LNCaP clone FGC (cell line): ENCODE measurements around the gene RFC3.

Experiments used
- DNase-seq: peaks from one replicate; pipeline ENCODE4 v3.0.0-alpha.2; 2011; ENCODE audit warnings: low read depth
- H3K4me3 ChIP-seq: 2 replicates; pipeline ENCODE4 v1.5.1; 2011; ENCODE audit warnings: mild to moderate bottlenecking, low read depth, low read length, control low read depth
- CTCF ChIP-seq: IDR thresholded peaks from 2 replicates; pipeline ENCODE4 v1.5.1; 2012; ENCODE audit warnings: mild to moderate bottlenecking; ENCODE audit not compliant: control insufficient read depth, insufficient read depth; ENCODE audit errors: extremely low read depth

The RFC3 gene

GRCh38 chr13:33784738-33785137 lies 33.2 kb upstream of the RFC3 start:
- TF ChIP-seq CTCF: no peak
- H3K4me3 ChIP-seq: no peak overlapping the region
- DNase-seq: no peak

DNA sequence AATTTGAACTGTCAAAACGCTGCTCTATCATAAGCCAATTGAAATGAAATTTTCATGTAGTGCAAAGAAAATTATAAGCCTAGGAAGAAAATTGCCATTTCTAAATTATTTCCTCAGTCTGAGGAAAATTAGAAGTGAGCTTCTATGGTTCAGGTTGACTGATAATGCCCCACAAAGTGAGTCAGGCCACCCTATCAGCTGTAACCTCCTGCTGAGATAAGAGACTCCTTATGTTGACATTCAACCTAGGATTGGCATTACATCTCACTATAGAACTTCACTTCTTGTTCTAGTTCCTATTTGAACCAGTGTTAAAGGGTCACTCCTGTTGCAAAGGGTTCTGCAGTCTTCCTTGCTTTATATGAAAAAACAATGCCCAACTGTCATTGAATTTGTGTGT lies 32.6 kb upstream of the RFC3 start:
- TF ChIP-seq CTCF: no peak
- no peak overlapping the region for H3K4me3 ChIP-seq
- DNase-seq: no peak

DNA sequence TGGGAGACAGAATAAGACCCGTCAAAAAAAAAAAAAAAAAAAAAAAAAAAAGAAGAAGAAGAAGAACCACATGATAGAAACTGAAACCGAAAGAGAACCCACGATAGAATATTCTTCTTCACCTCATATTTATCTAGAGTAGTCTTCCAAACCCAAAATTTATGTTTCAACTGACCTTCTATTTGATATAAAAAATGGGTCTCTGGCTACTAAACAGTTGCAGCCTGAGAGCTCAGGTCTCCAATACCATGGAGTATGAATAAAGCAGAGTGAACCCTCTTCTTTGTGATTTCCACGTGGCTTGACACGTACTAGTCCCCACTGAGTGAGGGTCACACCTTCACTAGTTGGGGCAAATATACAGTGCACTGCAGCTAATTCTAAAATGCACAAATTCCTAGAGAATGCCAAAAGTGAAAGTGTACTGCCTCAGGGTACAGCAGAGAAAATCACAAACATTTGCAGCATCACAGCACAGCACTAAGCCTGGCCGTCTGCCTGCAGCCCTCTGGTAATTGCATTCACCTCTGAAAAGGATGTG lies 30.8 kb upstream of the RFC3 start:
- TF ChIP-seq CTCF: no peak
- no peak for DNase-seq
- no peak overlapping the region for H3K4me3 ChIP-seq

GRCh38 chr13:33789066-33789606 lies 28.8 kb upstream of the RFC3 start:
- no peak for DNase-seq
- TF ChIP-seq CTCF: no peak
- no peak overlapping the region for H3K4me3 ChIP-seq

GRCh38 chr13:33789739-33790138 lies 28.2 kb upstream of the RFC3 start:
- no peak for TF ChIP-seq CTCF
- DNase-seq: no peak

GRCh38 chr13:33793726-33794125 lies 24.2 kb upstream of the RFC3 start:
- no peak for DNase-seq
- TF ChIP-seq CTCF: no peak
- H3K4me3 ChIP-seq: no peak overlapping the region

More at GRCh38 chr13:33789739-33790138, 28.2 kb upstream of the RFC3 start:
- no peak overlapping the region for H3K4me3 ChIP-seq

GRCh38 chr13:33794576-33794975 lies 23.4 kb upstream of the RFC3 start:
- no peak overlapping the region for H3K4me3 ChIP-seq
- no peak for TF ChIP-seq CTCF
- DNase-seq: no peak
